ENCODE data around the gene DYNC1I1.

DNA sequence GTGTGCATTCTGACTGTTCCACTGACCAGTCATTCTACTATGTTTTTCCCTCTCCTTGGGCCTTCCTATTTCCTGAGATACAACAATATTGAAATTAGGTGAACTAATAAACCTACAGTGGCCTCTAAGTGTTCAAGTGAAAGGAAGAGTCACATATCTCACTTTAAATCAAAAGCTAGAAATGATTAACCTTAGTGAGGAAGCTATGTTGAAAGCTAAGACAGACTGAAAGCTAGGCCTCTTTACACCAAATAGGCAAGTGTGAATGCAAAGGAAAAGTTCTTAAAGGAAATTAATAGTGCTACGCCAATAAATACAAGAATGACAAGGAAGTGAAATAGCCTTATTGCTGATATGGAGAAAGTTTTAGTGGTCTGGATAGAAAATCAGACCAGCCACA lies 5.7 kb upstream of the DYNC1I1 start:
- TF ChIP-seq, protein P1, sequence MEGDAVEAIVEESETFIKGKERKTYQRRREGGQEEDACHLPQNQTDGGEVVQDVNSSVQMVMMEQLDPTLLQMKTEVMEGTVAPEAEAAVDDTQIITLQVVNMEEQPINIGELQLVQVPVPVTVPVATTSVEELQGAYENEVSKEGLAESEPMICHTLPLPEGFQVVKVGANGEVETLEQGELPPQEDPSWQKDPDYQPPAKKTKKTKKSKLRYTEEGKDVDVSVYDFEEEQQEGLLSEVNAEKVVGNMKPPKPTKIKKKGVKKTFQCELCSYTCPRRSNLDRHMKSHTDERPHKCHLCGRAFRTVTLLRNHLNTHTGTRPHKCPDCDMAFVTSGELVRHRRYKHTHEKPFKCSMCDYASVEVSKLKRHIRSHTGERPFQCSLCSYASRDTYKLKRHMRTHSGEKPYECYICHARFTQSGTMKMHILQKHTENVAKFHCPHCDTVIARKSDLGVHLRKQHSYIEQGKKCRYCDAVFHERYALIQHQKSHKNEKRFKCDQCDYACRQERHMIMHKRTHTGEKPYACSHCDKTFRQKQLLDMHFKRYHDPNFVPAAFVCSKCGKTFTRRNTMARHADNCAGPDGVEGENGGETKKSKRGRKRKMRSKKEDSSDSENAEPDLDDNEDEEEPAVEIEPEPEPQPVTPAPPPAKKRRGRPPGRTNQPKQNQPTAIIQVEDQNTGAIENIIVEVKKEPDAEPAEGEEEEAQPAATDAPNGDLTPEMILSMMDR (IDR thresholded peaks at IDR 0.05), result no peak
- TF ChIP-seq POLR2A (IDR thresholded peaks at IDR 0.05), result no peak
